Glutamatergic neuron (in vitro differentiated cells): ENCODE data around the gene CBX4. TPM values are rescaled to one million over a fixed set of nuclear protein-coding genes. Genes with fewer than 3 reads are reported as not detected.
"Not testable (repeated sequence)": the region's sequence is repeated elsewhere in the genome, so short reads cannot be mapped to it uniquely, and the experiment has no call there.

Experiments used
- DNase-seq: peaks from one replicate; pipeline ENCODE4 v3.0.0; 2022
- H3K27ac Mint-ChIP-seq: one replicate; pipeline ENCODE4 v1.8.0; 2020; ENCODE audit warnings: mild to moderate bottlenecking, mixed read lengths, inconsistent platforms; ENCODE audit not compliant: unreplicated experiment
- H3K27me3 Mint-ChIP-seq: one replicate; pipeline ENCODE4 v1.8.0; 2020; ENCODE audit warnings: mild to moderate bottlenecking, moderate library complexity, mixed read lengths, inconsistent platforms; ENCODE audit not compliant: unreplicated experiment
- H3K36me3 Mint-ChIP-seq: one replicate; pipeline ENCODE4 v1.8.0; 2020; ENCODE audit warnings: mild to moderate bottlenecking, mixed read lengths, inconsistent platforms; ENCODE audit not compliant: unreplicated experiment
- H3K4me1 Mint-ChIP-seq: one replicate; pipeline ENCODE4 v1.8.0; 2020; ENCODE audit warnings: mild to moderate bottlenecking, low read depth, mixed read lengths, inconsistent platforms; ENCODE audit not compliant: unreplicated experiment
- H3K4me3 Mint-ChIP-seq: one replicate; pipeline ENCODE4 v1.8.0; 2020; ENCODE audit warnings: mild to moderate bottlenecking, mixed read lengths, inconsistent platforms; ENCODE audit not compliant: unreplicated experiment
- H3K9me3 Mint-ChIP-seq: one replicate; pipeline ENCODE4 v1.8.0; 2020; ENCODE audit warnings: mild to moderate bottlenecking, moderate library complexity, mixed read lengths, inconsistent platforms; ENCODE audit not compliant: unreplicated experiment
- CTCF ChIP-seq: fragments of 200-600 bp; sonication (generic); IDR thresholded peaks from one replicate; pipeline ENCODE4 v1.5.0; 2021; ENCODE audit not compliant: partially characterized antibody, unreplicated experiment
- total RNA-seq: library from RNA; stranded (reverse); fragmentation: NEBNext Ultra II Directional; extraction: Animal tissue kit (Norgen Biotek cat#: 25700); gene quantifications from one replicate; pipeline ENCODE4 v1.2.1, GENCODE V29; 2021; ENCODE audit not compliant: unreplicated experiment

The CBX4 gene
- total RNA-seq, 1 donor from 2014 or later: 19.3 TPM

- peaks cover 9% of the 10 kb centered on the region for H3K9me3 Mint-ChIP-seq
These were observed 15.1 kb upstream of the CBX4 start for GRCh38 chr17:79854080-79855060.

GRCh38 chr17:79853168-79853567, 13.9 kb upstream of the CBX4 start:
- not testable (repeated sequence) for H3K4me3 Mint-ChIP-seq, DNase-seq, H3K27ac Mint-ChIP-seq, H3K36me3 Mint-ChIP-seq, H3K4me1 Mint-ChIP-seq, H3K9me3 Mint-ChIP-seq
- peaks cover 30% of the 10 kb centered on the region for H3K27me3 Mint-ChIP-seq

More at GRCh38 chr17:79854080-79855060, 15.1 kb upstream of the CBX4 start:
- no peak for TF ChIP-seq CTCF
- no peak for DNase-seq
- H3K36me3 Mint-ChIP-seq: peaks cover 6% of the 10 kb centered on the region
- no peaks in the 10 kb centered on the region for H3K4me1 Mint-ChIP-seq
- H3K4me3 Mint-ChIP-seq: no peak overlapping the region
- H3K27ac Mint-ChIP-seq: no peak overlapping the region
- H3K27me3 Mint-ChIP-seq: peaks cover 25% of the 10 kb centered on the region

GRCh38 chr17:79852748-79853147, 13.5 kb upstream of the CBX4 start:
- no peak for TF ChIP-seq CTCF

GRCh38 chr17:79851461-79851817, 12.2 kb upstream of the CBX4 start:
- H3K9me3 Mint-ChIP-seq: peaks cover 6% of the 10 kb centered on the region
- no peak for TF ChIP-seq CTCF
- no peak overlapping the region for H3K4me3 Mint-ChIP-seq
- peaks cover 6% of the 10 kb centered on the region for H3K36me3 Mint-ChIP-seq
- H3K4me1 Mint-ChIP-seq: peaks cover 3% of the 10 kb centered on the region
- DNase-seq: no peak
- peak overlapping the region; percentile 8 for H3K27ac Mint-ChIP-seq
- peaks cover 26% of the 10 kb centered on the region for H3K27me3 Mint-ChIP-seq

More at GRCh38 chr17:79852748-79853147, 13.5 kb upstream of the CBX4 start:
- H3K4me1 Mint-ChIP-seq: peaks cover 3% of the 10 kb centered on the region
- no peak overlapping the region for H3K27ac Mint-ChIP-seq
- peaks cover 6% of the 10 kb centered on the region for H3K36me3 Mint-ChIP-seq
- peaks cover 31% of the 10 kb centered on the region for H3K27me3 Mint-ChIP-seq
- no peak overlapping the region for H3K4me3 Mint-ChIP-seq
- DNase-seq: no peak
- H3K9me3 Mint-ChIP-seq: peaks cover 6% of the 10 kb centered on the region

- Mint-ChIP-seq H3K27me3 (peaks cover 24% of the 10 kb centered on the region), H3K36me3 (peaks cover 6% of the 10 kb centered on the region), H3K4me3 (no peak overlapping the region), H3K27ac (no peak overlapping the region), H3K4me1 (peaks cover 7% of the 10 kb centered on the region), H3K9me3 (peaks cover 6% of the 10 kb centered on the region)
- TF ChIP-seq CTCF: no peak
- DNase-seq: no peak
These were observed 11.6 kb upstream of the CBX4 start for GRCh38 chr17:79850571-79851460.
